ENCODE data around the gene SPEG. TPM values are rescaled to one million over a fixed set of nuclear protein-coding genes. Genes with fewer than 3 reads are reported as not detected.

The SPEG gene
- total and polyA plus RNA-seq, 2 of the 8 experiments (the other 6 are each of a cell fraction or from before 2014, with no cell fraction given), result 19.9 to 32.0 TPM

GRCh38 chr2:219439506-219439905, 4.9 kb downstream of the SPEG start:
- ChIA-PET POLR2A (ENCODE audit: partially characterized antibody) (interaction anchor here (0.9 to 1.9 kb wide), 4 partner anchors 9 to 67 kb away, joined by 3 to 6 read pairs (median 4); partner anchors contain the start of gene GMPPA), CTCF (ENCODE audit: partially characterized antibody) (interaction anchor here (0.6 to 113.1 kb wide), 5 partner anchors 19 to 328 kb away, joined by 3 to 7248 read pairs (median 186); partner anchors contain the start of genes ASIC4, CHPF, DES and DNPEP)
- FAIRE-seq (no peak), DNase-seq (ENCODE audit: low read depth in 1 of 2, low spot score in 2 of 2) (no peak)
- H2BK15ac ChIP-seq (ENCODE audit: low read length), result no peak overlapping the region
- H2AK5ac ChIP-seq (ENCODE audit: low read depth, low read length), result no peak overlapping the region
- no peak overlapping the region for H3K9ac ChIP-seq (replicated peaks in 1 of 4; ENCODE audit: extremely low read depth in 1 of 4, low read depth in 3 of 4, low read length in 3 of 4)
- no peak overlapping the region for H4K8ac ChIP-seq (ENCODE audit: extremely low read depth, insufficient read depth, low read length)
- H3K56ac ChIP-seq (replicated peaks; ENCODE audit: insufficient read length, low read depth, low read length), result no peak overlapping the region
- H2BK120ac ChIP-seq (replicated peaks; ENCODE audit: low read depth, low read length), result no peak overlapping the region
- H3K27me3 ChIP-seq (replicated peaks in 1 of 4; ENCODE audit: control insufficient read depth in 3 of 4, extremely low read depth in 1 of 4, insufficient read depth in 3 of 4, low read length in 3 of 4), result peaks cover 0 to 33% (median 22%) of the 10 kb centered on the region in 4 experiments; a peak in 6 of 7 replicates
- no peak overlapping the region for H3K27ac ChIP-seq (ENCODE audit: low read depth, low read length)
- H3K79me2 ChIP-seq (ENCODE audit: control insufficient read depth in 1 of 2, insufficient read depth in 2 of 2, low read length in 2 of 2), result no peaks in the 10 kb centered on the region
- no peak overlapping the region for H4K91ac ChIP-seq (replicated peaks; ENCODE audit: insufficient read length, low read length)
- no peak overlapping the region for H3K14ac ChIP-seq (ENCODE audit: insufficient read length)
- 91% methylated on average over 6 of the region's 6 CpGs; no CpG with 5 or more reads in 1 of the 2 experiments for WGBS, 2 experiments (ENCODE audit: extremely low coverage in 1 of 2, insufficient coverage in 1 of 2, insufficient read length in 1 of 2, insufficient replicate concordance in 2 of 2, low coverage in 1 of 2, low lambda C conversion rate in 2 of 2, missing lambda C conversion rate in 1 of 2)
- H4K5ac ChIP-seq (ENCODE audit: insufficient read length, low read depth, low read length), result no peak overlapping the region
- peaks cover 0 to 15% (median 9%) of the 10 kb centered on the region in 4 experiments; a peak in 6 of 7 replicates for H3K4me1 ChIP-seq (replicated peaks in 1 of 4; ENCODE audit: control insufficient read depth in 3 of 4, insufficient read depth in 4 of 4, low read length in 3 of 4)
- no peaks in the 10 kb centered on the region for H3K79me1 ChIP-seq (ENCODE audit: low read depth, low read length)
- H3K4ac ChIP-seq (replicated peaks; ENCODE audit: insufficient read length, low read depth, low read length), result no peak overlapping the region
- H2BK12ac ChIP-seq (ENCODE audit: low read depth, low read length), result no peak overlapping the region
- H2AFZ ChIP-seq (ENCODE audit: low read length), result no peak overlapping the region
- H3K4me2 ChIP-seq (ENCODE audit: insufficient read depth in 1 of 2, low read depth in 2 of 2, low read length in 2 of 2), result no peak overlapping the region
- H3K23ac ChIP-seq (ENCODE audit: insufficient read length), result no peak overlapping the region
- H3K4me3 ChIP-seq (ENCODE audit: extremely low read depth in 1 of 4, insufficient read depth in 2 of 4, low read depth in 3 of 4, low read length in 4 of 4), result no peak overlapping the region
- no peak overlapping the region for H2BK5ac ChIP-seq (ENCODE audit: low read depth, low read length)
- H3K23me2 ChIP-seq (ENCODE audit: low read depth, low read length), result peaks cover 6% of the 10 kb centered on the region; the same call in 1 of the 2 replicates
- H4K20me1 ChIP-seq (replicated peaks in 1 of 2; ENCODE audit: control insufficient read depth in 1 of 2, insufficient read depth in 2 of 2, low read length in 2 of 2), result peaks cover 0 to 10% of the 10 kb centered on the region in 2 experiments
- no peaks in the 10 kb centered on the region for H3K36me3 ChIP-seq (ENCODE audit: control insufficient read depth in 2 of 4, insufficient read depth in 4 of 4, low read length in 3 of 4)
- H3K9me3 ChIP-seq (ENCODE audit: insufficient read depth in 2 of 2, low read depth in 1 of 2, low read length in 1 of 2), result no peaks in the 10 kb centered on the region
- H3K18ac ChIP-seq (ENCODE audit: extremely low read depth, low read length), result no peak overlapping the region
- H2BK20ac ChIP-seq (ENCODE audit: low read length), result no peak overlapping the region
- TF ChIP-seq RXRA (IDR thresholded peaks at IDR 0.05; ENCODE audit: insufficient read depth, low read depth, low read length), result no peak
- TF ChIP-seq NANOG (IDR thresholded peaks at IDR 0.05; ENCODE audit: insufficient read depth, low read depth, low read length, poor library complexity, severe bottlenecking), result no peak
- TF ChIP-seq BACH1 (IDR thresholded peaks at IDR 0.05; ENCODE audit: low read length), result no peak
- no peak for TF ChIP-seq ASH2L (IDR thresholded peaks at IDR 0.05; ENCODE audit: low read length)
- TF ChIP-seq SUZ12 (IDR thresholded peaks at IDR 0.05; ENCODE audit: low read length), result no peak
- TF ChIP-seq CHD1 (IDR thresholded peaks at IDR 0.05; ENCODE audit: low read depth, low read length), result no peak
- TF ChIP-seq HDAC6 (IDR thresholded peaks at IDR 0.05; ENCODE audit: low read depth, low read length), result no peak
- no peak for TF ChIP-seq EZH2 (IDR thresholded peaks at IDR 0.05; ENCODE audit: low read depth, low read length, severe bottlenecking)
- no peak for TF ChIP-seq MAFK (IDR thresholded peaks at IDR 0.05; ENCODE audit: low read depth, low read length)
- TF ChIP-seq SP4 (IDR thresholded peaks at IDR 0.05; ENCODE audit: low read length), result no peak
- no peak for TF ChIP-seq ZNF274 (IDR thresholded peaks at IDR 0.05; ENCODE audit: borderline replicate concordance, extremely low read depth, low read length)
- no peak for TF ChIP-seq SIX5 (IDR thresholded peaks at IDR 0.05; ENCODE audit: low read depth, low read length)
- no peak for TF ChIP-seq TCF12 (IDR thresholded peaks at IDR 0.05; ENCODE audit: low read depth, low read length)
- TF ChIP-seq KDM4A (IDR thresholded peaks at IDR 0.05; ENCODE audit: low read depth, low read length, severe bottlenecking), result no peak
- TF ChIP-seq CHD2 (IDR thresholded peaks at IDR 0.05; ENCODE audit: low read length), result no peak
